GM23338 (cell line): ENCODE results near the gene UNC45B.

ENCODE experiments used
- CREB1 ChIP-seq: fragments of 250-450 bp; sonication (Bioruptor Pico); IDR thresholded peaks from 2 replicates; pipeline ENCODE4 v1.5.0; 2020; ENCODE audit warnings: low read depth, mild to moderate bottlenecking, moderate library complexity
- EZH2 ChIP-seq: fragments of 200-600 bp; sonication (generic); IDR thresholded peaks from one replicate; pipeline ENCODE4 v1.8.0; 2017; ENCODE audit warnings: antibody characterized with exemption, mild to moderate bottlenecking, low read depth; ENCODE audit not compliant: unreplicated experiment
- EZH2phosphoT487 ChIP-seq: fragments of 200-600 bp; sonication (generic); IDR thresholded peaks from one replicate; pipeline ENCODE4 v1.8.1; 2018; ENCODE audit warnings: antibody characterized with exemption; ENCODE audit not compliant: unreplicated experiment
- POLR2AphosphoS5 ChIP-seq: IDR thresholded peaks from 2 replicates; pipeline ENCODE4 v1.6.1; 2016; ENCODE audit warnings: antibody characterized with exemption, low read depth
- ZNF331 ChIP-seq: fragments of 250-450 bp; sonication (Bioruptor Pico); IDR thresholded peaks from 2 replicates; pipeline ENCODE4 v1.5.0; 2020; ENCODE audit warnings: low read depth, mild to moderate bottlenecking, moderate library complexity
- TF ChIP-seq, protein P1 (sequence below): fragments of 250-450 bp; sonication (Bioruptor Pico); IDR thresholded peaks from 2 replicates; pipeline ENCODE4 v1.5.0; 2020; ENCODE audit warnings: mild to moderate bottlenecking, moderate library complexity
- TF ChIP-seq, protein P2 (sequence below), 2 experiments: fragments of 200-600 bp in 1 of 2; sonication (generic) in 1 of 2; conservative IDR thresholded peaks; 2 replicates each; pipeline versions ENCODE4 v1.5.1 to v1.6.1; 2016 to 2017; ENCODE audit warnings: antibody characterized with exemption in 2 of 2, low read depth in 2 of 2, mild to moderate bottlenecking in 2 of 2, moderate library complexity in 1 of 2
- TF ChIP-seq, protein P3 (sequence below): IDR thresholded peaks from one replicate; pipeline ENCODE4 v1.6.1; 2018; ENCODE audit warnings: antibody characterized with exemption; ENCODE audit not compliant: unreplicated experiment

DNA sequence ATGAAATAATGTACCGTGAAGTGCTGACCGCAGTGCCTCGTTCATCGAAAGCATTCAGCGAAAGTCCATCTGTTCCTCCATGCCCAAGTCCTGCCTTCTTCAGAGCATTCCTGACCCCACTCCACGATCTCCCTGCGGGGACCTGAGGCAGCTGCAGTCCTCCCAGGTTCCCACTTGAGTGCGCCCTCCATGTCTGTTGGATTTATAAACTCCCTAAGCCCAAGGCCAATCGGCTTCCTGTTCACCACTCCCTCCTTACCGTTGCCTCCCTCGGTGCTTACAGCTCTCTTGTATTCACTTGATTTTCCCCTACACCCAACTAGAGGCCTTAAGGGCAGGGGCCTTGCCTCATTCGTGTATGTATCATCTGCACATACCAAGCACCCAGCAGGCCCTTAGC lies 30.8 kb upstream of the UNC45B start:
- TF ChIP-seq, protein P1, sequence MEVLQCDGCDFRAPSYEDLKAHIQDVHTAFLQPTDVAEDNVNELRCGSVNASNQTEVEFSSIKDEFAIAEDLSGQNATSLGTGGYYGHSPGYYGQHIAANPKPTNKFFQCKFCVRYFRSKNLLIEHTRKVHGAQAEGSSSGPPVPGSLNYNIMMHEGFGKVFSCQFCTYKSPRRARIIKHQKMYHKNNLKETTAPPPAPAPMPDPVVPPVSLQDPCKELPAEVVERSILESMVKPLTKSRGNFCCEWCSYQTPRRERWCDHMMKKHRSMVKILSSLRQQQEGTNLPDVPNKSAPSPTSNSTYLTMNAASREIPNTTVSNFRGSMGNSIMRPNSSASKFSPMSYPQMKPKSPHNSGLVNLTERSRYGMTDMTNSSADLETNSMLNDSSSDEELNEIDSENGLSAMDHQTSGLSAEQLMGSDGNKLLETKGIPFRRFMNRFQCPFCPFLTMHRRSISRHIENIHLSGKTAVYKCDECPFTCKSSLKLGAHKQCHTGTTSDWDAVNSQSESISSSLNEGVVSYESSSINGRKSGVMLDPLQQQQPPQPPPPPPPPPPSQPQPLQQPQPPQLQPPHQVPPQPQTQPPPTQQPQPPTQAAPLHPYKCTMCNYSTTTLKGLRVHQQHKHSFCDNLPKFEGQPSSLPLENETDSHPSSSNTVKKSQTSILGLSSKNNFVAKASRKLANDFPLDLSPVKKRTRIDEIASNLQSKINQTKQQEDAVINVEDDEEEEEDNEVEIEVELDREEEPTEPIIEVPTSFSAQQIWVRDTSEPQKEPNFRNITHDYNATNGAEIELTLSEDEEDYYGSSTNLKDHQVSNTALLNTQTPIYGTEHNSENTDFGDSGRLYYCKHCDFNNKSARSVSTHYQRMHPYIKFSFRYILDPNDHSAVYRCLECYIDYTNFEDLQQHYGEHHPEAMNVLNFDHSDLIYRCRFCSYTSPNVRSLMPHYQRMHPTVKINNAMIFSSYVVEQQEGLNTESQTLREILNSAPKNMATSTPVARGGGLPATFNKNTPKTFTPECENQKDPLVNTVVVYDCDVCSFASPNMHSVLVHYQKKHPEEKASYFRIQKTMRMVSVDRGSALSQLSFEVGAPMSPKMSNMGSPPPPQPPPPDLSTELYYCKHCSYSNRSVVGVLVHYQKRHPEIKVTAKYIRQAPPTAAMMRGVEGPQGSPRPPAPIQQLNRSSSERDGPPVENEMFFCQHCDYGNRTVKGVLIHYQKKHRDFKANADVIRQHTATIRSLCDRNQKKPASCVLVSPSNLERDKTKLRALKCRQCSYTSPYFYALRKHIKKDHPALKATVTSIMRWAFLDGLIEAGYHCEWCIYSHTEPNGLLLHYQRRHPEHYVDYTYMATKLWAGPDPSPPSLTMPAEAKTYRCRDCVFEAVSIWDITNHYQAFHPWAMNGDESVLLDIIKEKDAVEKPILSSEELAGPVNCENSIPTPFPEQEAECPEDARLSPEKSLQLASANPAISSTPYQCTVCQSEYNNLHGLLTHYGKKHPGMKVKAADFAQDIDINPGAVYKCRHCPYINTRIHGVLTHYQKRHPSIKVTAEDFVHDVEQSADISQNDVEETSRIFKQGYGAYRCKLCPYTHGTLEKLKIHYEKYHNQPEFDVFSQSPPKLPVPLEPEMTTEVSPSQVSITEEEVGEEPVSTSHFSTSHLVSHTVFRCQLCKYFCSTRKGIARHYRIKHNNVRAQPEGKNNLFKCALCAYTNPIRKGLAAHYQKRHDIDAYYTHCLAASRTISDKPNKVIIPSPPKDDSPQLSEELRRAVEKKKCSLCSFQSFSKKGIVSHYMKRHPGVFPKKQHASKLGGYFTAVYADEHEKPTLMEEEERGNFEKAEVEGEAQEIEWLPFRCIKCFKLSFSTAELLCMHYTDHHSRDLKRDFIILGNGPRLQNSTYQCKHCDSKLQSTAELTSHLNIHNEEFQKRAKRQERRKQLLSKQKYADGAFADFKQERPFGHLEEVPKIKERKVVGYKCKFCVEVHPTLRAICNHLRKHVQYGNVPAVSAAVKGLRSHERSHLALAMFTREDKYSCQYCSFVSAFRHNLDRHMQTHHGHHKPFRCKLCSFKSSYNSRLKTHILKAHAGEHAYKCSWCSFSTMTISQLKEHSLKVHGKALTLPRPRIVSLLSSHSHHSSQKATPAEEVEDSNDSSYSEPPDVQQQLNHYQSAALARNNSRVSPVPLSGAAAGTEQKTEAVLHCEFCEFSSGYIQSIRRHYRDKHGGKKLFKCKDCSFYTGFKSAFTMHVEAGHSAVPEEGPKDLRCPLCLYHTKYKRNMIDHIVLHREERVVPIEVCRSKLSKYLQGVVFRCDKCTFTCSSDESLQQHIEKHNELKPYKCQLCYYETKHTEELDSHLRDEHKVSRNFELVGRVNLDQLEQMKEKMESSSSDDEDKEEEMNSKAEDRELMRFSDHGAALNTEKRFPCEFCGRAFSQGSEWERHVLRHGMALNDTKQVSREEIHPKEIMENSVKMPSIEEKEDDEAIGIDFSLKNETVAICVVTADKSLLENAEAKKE, result no peak
- TF ChIP-seq, protein P2, sequence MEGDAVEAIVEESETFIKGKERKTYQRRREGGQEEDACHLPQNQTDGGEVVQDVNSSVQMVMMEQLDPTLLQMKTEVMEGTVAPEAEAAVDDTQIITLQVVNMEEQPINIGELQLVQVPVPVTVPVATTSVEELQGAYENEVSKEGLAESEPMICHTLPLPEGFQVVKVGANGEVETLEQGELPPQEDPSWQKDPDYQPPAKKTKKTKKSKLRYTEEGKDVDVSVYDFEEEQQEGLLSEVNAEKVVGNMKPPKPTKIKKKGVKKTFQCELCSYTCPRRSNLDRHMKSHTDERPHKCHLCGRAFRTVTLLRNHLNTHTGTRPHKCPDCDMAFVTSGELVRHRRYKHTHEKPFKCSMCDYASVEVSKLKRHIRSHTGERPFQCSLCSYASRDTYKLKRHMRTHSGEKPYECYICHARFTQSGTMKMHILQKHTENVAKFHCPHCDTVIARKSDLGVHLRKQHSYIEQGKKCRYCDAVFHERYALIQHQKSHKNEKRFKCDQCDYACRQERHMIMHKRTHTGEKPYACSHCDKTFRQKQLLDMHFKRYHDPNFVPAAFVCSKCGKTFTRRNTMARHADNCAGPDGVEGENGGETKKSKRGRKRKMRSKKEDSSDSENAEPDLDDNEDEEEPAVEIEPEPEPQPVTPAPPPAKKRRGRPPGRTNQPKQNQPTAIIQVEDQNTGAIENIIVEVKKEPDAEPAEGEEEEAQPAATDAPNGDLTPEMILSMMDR (conservative IDR thresholded peaks at IDR 0.05; ENCODE audit: low read depth in 2 of 2), result peak; percentile 18 to 26; a peak in 3 of 4 replicates
- TF ChIP-seq, protein P3, sequence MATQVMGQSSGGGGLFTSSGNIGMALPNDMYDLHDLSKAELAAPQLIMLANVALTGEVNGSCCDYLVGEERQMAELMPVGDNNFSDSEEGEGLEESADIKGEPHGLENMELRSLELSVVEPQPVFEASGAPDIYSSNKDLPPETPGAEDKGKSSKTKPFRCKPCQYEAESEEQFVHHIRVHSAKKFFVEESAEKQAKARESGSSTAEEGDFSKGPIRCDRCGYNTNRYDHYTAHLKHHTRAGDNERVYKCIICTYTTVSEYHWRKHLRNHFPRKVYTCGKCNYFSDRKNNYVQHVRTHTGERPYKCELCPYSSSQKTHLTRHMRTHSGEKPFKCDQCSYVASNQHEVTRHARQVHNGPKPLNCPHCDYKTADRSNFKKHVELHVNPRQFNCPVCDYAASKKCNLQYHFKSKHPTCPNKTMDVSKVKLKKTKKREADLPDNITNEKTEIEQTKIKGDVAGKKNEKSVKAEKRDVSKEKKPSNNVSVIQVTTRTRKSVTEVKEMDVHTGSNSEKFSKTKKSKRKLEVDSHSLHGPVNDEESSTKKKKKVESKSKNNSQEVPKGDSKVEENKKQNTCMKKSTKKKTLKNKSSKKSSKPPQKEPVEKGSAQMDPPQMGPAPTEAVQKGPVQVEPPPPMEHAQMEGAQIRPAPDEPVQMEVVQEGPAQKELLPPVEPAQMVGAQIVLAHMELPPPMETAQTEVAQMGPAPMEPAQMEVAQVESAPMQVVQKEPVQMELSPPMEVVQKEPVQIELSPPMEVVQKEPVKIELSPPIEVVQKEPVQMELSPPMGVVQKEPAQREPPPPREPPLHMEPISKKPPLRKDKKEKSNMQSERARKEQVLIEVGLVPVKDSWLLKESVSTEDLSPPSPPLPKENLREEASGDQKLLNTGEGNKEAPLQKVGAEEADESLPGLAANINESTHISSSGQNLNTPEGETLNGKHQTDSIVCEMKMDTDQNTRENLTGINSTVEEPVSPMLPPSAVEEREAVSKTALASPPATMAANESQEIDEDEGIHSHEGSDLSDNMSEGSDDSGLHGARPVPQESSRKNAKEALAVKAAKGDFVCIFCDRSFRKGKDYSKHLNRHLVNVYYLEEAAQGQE, result no peak
- no peak for TF ChIP-seq POLR2AphosphoS5
- no peak for TF ChIP-seq CREB1 (CRISPR knock-in tag)
- TF ChIP-seq EZH2, result no peak
- no peak for TF ChIP-seq EZH2phosphoT487
- TF ChIP-seq ZNF331 (CRISPR knock-in tag), result no peak
